Measurements from ENCODE around the gene KCNB1.

- no peak for TF ChIP-seq CTCF (IDR thresholded peaks at IDR 0.05)
- no peak for TF ChIP-seq POLR2AphosphoS5 (IDR thresholded peaks at IDR 0.05)
- no peak for TF ChIP-seq POLR2A (IDR thresholded peaks at IDR 0.05)
Measured at GRCh38 chr20:49395659-49396058, 86.8 kb downstream of the KCNB1 start.

Measured in prostate gland (tissue), 2 donors.